ENCODE data around the gene TRIM54.

- no peak for TF ChIP-seq POLR2A (IDR thresholded peaks at IDR 0.05)
- TF ChIP-seq CTCF (IDR thresholded peaks at IDR 0.05): no peak
These were observed 65.4 kb downstream of the TRIM54 start for GRCh38 chr2:27347641-27348040.

Measured in adrenal gland (tissue), 5 donors.